HG02798 (cell line): Measurements from ENCODE around the gene ACP1.

Experiments
- ATAC-seq: cut with Tn5 transposase; IDR thresholded peaks from one replicate; pipeline ENCODE4 v1.9.1; 2021; ENCODE audit warnings: mild to moderate bottlenecking; ENCODE audit not compliant: unreplicated experiment, poor library complexity

ACP1 gene

DNA sequence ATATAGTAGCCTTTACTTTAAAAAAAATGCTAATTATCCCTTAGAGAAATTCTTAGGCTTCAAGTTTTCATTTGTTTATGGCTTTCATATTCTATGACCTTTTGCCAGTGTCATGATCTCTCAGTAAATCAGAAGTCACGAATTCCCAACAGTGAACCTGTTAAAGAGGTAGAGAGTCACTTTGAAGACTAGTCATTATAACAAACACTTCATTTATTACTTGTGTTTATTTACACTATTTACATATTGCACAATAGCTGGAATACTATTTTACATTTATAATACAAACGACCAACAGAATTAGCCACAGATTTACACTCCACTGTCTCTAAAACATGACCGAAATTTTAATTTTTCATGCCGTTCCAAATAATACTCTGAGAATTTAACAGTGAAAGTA is 14.6 kb downstream of the ACP1 start:
- no peak for ATAC-seq

DNA sequence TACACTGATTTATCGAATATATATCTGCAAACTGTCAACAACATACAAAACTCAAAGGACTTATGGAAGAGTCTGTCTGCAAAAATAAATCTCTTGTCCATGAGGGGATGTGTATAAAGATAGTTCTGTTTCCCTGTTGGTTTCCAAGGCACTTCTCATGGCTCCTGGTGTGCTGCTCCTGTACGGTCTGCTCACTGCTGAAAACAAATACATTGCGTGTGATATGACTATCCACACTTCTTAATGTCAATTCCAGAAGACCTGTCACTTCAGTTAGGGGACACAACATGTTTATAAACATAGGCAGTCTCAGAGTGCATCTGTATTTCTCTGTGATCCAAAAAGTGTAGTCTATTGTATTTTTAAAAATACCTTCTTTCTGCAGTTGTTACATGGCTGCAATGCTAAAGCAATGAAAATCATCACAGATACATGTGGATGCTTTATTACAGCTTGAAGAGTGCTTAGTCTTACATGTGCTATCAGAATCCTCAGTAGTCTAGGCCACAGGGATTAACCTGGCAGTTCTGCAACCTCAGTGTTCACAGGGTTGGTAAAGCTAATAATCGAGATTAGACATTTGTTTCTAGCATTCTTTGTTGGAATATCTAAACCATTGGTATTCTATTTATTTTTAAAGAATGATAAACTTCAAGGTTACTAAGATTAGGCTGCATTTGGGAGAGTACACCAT is 15.4 kb downstream of the ACP1 start:
- no peak for ATAC-seq

DNA sequence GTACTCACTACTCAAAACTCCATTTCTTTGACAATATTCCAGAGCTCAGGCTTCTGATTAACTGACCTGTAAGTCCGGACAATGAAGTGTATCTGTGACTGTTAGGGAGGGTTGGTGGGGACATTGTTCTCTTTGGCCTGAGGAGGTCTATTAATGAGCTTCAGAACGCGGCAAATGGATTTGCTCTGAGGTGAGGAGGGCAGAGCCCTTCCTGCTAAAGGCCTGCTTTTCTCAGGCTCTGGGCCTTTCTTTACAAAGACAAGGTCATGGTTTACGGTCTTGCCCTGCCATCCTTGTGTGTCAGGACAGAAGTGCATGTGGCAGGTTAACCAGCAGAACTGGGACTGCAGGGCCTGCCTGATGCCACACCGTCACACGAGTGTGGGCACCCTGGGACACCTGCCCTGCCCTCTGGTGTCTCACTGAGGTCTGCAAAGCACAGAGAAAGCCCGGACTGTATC is 15.9 kb downstream of the ACP1 start:
- ATAC-seq, result no peak

DNA sequence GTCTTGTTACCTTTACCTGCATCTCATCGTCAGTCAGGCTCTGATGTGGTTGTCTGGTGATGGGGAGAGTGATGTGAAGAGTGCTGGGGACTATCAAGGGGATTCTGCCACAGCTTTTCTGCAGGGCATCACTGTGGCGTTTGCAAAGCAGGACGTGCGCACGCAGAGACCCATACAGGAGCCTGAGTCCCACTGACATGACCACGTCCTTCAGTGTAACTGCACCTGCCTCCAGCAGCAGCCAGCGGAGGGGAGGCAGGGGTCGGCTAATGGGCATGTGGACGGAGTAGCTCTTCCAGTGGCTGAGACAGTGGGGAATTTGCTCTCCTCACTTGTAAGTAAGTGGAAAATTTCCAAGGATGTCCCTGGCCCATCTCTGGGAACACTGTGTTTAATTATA is 16.6 kb downstream of the ACP1 start:
- no peak for ATAC-seq

DNA sequence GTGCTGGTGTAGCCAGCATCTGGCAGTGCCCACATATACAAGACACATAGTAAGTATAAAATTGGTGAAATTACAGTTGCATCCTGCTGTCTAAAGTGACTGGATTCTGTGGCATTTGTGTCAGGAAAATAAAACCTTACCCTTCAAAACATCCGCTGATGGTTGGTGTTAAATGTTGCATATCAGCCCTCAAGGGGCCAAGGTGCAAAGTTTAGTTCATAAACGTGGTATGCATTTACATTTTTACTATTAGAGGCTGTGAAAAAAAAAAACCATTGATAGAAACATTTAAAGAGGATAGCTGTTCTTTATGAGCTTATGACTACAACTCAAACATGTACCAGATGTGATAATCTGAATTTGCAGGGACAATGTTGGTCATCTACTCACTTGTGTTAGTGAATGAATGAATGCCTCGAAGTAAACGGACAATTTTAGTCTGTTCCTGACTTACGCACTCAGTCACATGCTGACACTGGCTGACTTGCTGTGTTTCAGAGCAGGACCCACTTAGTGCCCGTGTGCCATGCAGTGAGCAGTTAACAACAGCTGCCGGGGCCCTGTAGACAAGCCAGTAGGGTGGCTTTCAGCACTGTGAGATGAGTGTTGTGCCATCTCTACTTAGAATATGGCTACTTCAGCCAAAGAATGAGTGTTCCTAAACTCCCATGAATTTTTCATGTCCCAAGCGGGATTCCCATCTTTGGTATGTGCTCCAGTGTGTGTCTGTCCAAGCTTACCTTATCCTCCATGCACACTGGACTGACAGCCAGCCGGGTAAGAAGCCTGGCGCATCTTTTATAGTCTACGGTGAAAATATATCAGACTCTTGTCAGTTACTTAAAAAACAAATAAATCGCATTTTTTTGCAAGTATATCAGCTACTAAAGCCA is 17.9 kb downstream of the ACP1 start:
- ATAC-seq, result no peak

DNA sequence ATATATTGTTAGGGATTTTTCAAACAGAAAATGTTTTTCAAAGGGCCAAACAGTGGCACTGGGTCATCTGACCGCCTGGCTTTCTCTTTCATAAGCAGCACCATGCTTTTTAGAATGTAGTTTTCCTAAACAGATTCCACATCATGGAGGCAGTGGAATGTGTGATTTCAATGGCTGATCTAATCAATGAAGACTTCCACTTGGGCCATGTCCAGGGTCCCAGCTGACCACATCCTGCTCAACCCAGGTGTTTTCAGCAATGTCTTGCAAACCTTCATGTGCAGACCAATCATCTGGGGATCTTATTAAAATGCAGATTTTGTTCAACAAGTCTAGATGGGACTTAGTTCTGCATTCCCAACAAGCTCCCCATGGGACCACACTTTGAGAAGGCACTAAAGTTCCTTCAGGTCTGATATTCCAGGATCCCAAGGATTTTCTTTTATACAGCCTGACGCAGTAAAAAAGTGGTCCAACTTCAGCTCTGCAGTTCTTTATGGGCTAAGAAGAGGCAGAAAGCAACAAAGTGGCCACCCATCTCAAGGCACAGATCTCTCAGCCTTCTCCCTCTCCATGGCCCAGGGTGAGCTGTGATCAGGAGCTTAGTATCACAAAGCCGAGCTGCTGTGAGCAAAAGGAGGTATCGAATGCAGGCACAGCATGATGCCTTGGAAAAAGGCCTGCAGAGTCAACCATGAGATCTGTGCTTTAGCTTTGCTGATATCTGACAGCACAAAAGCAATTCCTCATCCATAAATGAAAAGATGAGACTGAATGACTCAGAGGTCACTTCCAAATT is 19.4 kb downstream of the ACP1 start:
- ATAC-seq, result no peak

DNA sequence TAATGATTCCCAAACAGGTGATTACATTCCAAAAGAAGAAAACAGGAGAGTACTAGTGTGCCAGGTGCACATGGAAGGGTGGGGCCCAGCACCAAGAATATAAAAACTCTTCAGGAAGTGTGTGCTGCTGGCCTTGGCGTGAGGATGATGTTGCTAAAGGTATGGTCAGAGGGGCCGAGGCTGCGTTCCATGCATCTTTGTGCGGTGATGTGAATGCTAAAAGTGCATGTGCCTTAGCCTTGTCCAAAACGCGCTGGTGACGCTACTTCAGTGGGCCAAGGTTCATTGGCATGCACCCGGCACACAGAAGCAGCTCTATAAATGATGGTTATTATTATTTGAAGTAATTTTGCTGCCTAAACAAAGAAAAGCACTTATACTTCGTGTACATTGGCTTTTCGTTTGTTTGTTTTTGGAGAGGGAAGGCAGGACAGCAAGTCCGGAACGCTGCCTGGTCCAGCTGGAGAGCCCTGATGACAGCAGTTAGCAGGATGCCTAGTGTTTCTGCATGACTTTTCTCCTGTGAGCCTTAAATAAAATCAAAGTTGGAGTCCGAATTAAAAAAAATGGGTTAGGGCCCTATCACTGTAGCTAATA is 20.2 kb downstream of the ACP1 start:
- no peak for ATAC-seq

DNA sequence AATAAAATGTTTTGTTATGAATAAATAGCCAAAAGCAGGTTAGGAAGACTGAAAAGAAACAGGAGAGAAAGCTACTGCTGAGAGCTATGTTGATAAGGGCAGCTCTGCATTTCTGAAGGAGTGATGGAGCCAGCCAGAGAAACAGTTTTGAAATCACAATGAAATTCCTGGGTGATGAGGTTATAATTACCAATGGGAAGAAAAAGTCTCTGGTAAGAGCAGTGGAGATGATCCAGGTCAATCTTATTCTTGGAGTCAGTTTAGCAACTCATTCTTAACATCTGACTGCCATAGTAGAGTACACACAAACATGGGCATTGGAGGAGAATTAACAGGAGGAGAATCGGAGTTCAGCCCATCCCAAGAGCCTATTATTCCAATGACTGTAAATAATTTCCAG is 20.8 kb downstream of the ACP1 start:
- ATAC-seq, result no peak

DNA sequence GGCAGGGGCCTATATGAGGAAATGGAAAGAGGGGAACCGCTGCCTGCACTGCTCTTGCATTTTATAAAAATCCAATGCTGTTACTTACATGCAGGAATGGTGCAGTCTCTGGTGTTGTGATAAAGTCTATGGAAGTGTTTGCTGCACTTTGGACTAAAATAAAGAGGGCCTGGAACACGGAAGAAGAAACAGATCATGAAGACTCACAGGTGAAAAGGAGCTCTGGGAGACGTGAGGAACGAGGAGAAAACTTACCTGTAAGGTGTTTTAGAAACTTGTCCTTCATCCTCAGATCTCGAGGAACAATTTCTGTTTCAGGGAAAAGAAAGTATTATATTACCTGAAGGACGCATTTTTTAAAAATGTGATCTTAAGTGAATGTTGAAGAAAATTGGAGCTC is 21.3 kb downstream of the ACP1 start:
- no peak for ATAC-seq

DNA sequence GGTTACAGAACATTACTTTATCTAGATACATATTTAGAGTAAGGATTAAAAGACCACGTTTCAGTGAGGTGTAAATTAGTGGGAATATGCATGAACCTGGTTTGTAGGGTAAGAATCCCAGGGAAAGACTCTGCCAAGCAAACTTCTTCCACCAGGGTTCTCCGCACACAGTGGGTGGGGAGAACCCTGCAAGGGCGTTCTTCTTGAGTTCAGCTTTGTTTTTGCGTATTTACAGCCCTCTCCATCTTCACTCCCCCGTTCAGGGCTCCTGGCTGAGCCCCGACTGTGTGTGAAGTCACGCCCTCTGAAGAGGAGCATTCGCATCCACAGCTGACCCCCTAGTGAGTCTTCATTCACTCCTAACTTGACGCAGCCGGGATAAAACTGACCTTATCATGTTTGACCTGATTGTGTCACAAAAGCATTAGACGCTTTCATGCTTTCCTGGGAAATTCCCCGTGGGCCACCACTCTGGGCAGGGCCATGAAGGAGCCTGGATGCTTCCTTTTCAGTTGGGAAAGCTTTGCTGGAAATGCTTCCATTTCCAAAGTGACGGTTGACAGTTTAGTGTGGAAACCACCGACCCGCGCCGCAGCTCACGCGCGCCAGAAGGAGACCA is 22.1 kb downstream of the ACP1 start:
- ATAC-seq, result no peak

DNA sequence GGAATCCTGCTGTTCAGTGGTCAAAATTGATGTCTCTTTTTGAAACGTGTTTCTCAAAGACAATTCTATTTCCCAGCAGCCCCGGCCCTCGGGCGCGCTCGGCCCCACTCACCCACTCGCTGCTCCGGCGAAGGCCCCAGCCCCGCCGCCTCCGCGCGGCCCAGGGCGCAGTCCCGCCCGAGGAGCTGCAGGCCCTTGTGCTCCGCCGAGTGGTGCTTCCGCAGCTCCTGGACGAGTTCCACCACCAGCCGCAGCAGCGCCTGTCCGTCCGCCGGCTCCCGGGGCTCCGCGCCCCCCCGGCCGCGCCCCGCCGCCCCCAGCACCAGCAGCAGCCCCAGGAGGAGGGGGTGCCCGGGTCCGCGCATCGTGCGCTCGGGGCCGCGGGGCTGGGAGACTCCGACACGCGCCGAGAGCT is 22.7 kb downstream of the ACP1 start:
- ATAC-seq, result no peak

DNA sequence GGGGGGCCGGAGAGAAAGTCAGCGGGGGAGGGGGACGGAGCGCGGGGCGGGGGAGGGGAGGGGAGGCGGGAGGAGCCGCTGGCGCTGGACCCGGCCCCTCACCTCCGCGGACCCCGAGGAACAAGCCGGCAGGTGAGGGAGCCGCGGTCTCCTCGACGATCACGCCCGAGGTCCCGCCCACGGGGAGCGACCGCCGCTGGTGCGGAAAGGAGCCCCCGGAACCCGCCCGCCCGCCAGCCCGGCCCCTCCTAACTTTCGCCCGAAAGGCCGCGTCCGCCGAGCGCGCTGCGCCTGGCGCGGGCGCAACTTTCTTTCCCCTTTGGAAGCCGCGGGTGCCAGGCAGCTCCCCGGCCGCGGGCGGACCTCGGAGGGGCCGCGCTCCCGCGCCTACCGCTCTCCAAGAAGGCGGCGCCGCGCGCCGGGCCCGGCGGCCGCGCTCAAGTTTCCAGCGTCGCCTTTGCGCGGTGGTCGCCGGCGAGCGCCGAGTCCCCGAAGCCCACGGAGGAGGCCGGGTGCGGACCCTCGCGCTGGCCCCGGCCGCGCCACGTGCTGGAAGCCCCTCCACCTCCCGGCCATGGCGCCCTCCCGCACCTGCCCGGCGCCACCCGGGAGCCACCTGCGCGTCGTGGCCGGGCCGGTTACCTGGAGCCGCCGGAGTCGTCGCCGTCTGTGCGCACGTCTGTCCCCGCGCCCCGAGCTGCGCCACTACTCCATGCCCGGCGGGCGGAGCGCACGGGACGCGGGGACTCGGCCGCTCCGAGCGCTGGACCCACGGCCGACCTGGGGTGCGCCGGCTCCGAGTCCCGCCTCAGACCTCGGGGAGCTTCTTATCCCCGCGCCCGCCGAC is 23.4 kb downstream of the ACP1 start, which contains the start of gene ALKAL2:
Gene ALKAL2, minus strand, starts transcription at position 181 of the 847 bp plus-strand sequence. CDS start 256 bp downstream, outside the sequence.
- no peak for ATAC-seq

DNA sequence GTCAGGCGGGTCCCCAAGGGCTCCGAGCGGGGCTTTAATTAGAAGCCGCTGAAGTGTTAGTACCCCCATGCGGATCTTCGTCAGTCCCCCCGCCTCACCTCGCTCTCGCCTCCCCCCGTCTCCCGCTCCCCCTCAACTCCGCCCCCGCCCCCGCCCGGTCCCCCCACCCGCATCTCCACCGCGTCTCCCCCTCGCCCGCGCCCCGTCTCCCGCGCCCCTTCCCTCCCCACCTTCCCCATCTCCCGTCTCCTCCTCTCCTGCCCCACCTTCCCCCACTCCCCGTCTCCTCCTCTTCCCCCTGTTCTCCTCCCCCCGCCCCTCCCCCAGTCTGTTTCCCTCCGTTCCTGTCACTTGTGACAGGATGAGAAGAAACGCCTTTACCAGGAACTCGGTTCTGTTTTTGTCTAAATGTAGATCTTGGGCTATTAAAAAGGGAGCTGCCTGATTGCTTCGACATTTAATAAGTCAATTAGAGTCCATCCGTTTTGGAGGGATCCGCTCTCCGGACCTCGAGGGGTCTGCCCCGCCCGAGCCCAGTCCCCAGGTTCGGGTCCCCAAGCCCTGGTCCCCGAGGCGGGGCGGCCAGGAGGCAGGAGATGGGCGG is 24.1 kb downstream of the ACP1 start:
- ATAC-seq, result no peak

DNA sequence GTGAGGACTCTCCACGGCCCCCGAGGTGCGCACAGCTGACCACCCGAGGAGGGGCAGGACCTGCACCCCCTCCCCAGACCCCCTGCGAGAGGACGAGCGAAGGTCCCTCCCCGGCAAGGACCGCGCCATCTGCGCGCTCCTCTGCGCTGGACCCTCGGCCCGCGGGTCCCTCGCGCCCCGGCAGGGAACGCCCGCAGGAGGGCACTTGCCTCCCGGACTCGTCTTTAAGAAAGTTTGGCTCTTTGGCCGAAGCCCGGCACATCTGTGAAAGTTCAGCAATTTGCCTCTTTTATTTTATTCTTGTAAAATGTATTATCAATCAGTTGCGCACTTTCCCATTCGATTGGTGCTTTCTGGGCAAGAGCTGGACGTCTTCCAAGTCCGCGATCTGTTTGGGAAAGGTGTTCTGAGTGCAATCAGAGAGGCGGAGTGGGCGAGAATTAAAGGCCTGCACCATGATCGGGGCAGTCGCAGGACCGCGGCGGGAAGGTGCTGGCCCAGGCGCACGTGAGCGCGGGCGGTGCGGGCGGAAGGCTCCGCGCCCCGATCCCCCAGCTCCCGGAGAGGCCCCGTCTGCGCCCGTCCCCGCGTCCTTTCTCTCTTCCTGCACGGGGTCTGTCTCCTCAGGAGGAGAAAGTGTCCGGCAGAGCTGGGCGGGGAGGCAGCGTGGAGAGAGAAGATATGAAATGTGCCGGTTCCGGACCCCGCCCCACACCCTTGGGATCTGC is 24.8 kb downstream of the ACP1 start:
- ATAC-seq, result no peak

DNA sequence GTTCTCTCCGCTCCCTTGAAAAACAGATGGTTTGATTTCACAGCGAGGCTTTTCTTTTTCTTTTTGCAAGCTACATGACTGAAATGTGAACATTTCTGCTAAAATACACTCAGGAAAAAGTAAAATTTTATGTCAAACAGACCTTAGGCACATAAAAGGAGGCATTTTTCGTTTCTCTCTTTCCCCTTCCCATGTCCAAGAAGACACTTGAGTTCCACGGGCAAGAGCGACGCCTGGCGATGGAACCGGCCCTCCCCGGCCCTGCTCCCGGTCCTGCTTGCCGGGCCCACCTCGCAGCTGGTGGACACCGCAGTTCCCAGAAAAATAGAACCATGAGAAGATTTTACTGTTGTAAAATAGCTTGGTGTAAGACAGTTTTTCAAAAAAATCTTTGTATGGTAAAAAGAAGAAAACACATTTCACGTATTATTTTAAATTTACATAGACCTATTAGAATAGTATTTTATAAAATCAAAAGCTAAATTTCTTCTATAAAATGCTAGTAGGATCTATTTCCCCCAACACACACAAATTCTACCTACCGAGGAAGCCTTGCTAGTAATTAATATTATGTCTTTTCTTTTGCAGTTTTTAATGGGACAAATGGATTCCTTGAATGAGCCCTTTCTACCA is 25.5 kb downstream of the ACP1 start:
- ATAC-seq, result no peak

DNA sequence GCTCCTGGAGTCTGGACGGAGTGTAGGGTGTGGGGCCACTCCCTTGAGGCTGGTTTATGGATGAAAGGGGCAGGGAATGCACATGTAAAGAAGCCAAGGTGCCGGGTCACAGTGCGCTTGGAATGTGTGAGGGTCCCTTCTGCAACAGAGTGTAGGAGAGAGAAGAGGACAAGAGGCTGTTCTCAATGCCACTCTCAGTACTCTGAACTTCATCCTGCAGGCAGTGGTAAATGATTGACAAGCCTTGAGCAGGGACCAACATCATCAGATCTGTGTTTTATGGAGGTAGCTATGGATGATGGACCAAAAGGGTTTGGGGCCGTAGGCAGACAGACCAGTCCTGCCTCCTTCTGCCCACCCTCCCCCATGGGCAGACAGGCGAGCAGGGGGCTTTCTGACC is 30.3 kb downstream of the ACP1 start:
- ATAC-seq, result no peak

DNA sequence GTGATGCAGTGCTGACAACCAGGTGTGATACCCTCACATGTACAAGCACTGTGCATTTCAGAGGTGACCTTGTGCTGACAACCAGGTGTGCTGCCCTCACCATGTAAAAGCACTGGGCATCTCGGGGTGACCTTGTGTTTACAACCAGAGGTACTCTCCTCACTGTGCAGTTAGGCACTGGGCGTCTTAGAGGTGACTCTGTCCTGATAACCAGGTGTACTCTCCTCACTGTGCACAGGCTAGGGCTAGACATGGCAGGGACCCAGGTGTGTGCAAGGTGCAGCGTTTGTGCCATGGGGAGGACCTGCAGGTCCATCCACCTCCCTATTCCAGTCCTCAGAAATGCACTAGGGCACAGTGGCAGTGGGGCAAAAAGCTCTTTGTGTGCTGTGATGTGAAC is 31.6 kb downstream of the ACP1 start:
- no peak for ATAC-seq

DNA sequence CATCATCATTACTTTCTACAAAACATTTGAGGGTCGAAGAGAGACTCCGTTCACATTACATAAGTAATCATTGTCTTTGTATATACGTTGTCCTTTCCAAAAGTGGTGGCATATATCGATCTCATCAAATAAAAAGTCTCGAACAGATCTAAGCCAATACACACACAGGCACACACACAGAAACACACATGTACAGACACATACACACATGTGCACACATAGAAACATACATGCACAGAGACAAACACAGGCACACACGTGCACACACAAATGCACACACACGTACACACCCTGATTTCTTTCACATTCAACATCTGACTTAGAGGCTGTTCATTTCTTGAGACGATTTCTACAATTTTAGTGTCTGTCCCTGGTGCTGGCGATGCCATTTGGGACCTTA is 40.6 kb downstream of the ACP1 start:
- ATAC-seq, result no peak
